Measurements from ENCODE around the gene ACP3.
"Not testable (repeated sequence)": the region's sequence is repeated elsewhere in the genome, so short reads cannot be mapped to it uniquely, and the experiment has no call there.

ACP3 gene, protein sequence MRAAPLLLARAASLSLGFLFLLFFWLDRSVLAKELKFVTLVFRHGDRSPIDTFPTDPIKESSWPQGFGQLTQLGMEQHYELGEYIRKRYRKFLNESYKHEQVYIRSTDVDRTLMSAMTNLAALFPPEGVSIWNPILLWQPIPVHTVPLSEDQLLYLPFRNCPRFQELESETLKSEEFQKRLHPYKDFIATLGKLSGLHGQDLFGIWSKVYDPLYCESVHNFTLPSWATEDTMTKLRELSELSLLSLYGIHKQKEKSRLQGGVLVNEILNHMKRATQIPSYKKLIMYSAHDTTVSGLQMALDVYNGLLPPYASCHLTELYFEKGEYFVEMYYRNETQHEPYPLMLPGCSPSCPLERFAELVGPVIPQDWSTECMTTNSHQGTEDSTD

DNA sequence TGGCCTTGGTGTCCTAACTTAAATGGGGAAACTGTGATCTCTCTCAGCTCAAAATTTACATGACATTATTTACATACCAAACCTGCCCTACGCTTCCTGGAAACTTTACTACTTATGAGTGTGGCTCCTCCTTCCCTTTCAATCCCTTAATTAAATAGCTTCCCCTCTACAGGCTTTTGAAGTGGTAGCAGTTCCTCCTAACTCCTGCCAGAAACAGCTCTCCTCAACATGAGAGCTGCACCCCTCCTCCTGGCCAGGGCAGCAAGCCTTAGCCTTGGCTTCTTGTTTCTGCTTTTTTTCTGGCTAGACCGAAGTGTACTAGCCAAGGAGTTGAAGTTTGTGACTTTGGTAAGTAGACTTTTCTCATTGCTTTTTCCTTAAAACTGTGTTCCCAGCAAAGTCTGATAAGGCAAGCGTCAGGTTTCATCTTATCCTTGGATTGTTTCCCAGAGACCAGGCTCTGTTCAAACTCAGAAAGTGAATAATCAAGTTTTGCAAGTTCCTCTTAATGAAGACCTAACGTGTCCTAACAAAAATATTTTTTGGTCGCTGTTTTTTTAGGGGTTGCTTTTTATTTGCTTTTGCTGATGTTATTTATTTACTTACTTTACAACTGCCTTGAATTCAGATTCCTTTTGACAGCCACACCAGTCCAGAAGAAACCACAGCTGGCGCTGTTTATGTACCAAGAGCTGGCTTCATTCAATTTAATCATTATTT, at the start of gene ACP3:
ACP3 (plus strand) TSS at position 179 of the 720 bp plus-strand sequence; CDS start at position 229, 50 bp downstream.
- DNase-seq = no peak

DNA sequence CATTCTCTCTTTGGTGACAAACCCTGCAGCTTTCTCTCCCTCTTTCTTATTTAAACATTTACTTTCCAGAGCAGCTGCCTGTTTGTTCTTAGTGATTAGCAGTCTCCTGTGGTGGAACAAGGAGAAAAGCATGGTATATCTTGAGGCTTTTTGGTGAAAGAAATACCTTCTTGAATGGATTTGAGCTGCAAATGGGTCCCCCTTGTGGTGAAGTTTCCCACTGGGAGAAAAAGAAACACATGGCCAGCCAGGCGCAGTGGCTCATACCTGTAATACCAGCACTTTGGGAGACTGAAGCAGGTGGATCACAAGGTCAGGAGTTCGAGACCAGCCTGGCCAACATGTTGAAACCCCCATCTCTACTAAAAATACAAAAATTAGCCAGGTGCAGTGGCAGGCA, 48.3 kb upstream of the ACP3 start:
- DNase-seq = no peak

DNA sequence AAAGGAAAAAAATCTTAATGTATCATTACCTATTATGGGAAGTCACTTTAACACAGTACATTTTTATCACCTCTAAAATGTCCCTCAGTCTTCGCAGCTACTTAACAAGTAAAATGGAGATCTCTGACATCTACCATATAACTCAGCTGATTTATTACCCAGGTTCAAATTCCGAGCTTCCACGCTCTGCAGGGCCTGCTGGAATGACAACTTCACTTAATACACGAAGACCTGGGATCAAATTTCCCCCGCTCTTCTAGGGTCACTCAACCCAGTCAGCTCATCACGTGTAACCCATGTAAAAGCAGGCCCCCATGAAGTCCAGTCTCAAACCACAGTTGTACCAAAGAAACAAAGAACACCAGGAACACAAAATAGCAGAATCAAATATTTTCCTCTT, 44.2 kb upstream of the ACP3 start:
- no peak for DNase-seq

DNA sequence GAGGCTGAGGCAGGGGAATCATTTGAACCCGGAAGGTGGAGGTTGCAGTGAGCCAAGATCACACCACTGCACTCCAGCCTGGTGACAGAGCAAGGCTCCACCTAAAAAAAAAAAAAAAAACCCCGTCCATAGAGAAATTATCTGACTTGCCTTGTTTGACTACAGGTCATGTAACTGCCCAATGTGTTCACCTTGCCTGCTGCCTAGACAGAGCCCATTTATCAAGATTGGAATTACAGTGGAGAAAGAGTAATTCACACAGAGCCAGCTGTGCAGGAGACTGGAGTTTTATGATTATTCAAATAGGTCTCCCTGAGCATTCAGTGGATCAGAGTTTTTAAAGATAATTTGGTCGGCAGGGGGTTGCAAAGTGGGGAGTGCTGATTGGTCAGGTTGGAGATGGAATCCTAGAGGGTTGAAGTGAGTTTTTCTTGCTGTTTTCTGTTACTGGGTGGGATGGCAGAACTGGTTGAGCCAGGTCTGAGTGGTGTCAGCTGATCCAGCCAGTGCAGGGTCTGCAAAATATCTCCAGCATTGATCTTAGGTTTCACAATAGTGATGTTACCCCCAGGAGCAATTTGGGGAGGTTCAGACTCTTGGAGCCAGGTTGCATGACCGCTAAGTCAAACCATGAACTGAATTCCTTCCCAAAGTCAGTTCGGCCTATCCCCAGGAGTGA, 40.8 kb upstream of the ACP3 start:
- no peak for DNase-seq

DNA sequence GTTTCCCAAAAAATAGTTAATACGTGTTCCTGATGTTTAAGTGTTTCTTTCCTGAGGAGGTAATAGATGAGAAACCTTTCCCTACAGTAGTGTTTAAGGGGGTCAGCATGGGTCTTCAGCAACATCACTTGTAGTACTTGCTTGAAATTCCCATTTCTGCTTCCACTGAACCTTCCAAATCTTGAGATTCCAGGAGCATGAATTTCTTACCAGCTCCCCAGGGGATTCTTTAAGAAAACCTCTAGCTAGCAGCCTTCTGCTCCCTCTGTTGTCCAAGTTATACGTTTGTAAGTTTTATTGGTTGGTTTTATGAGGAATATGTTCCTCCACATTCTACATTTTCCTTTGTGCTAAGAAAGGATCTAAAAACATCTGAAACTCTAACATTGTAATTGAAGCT, 38.2 kb upstream of the ACP3 start:
- no peak for DNase-seq

DNA sequence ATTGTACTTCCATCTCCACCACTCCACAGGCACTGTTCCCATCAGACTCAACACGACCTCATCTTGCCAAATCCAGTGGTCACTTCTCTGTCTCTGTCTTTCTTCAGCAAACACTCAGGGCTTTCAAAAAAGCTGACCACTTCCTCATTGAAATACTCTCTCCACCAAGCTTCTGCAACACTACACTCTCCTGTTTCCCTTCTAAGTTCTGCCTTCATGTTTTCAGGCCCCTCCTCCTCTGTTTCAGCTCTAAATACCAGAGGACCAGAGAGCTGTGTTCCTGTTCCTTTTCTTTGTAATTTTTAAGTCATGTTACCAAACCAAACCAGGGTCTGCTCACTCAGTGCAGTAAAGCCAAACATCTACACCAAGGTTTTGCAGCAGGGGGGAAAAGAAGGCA, 33.8 kb upstream of the ACP3 start:
- no peak for DNase-seq

DNA sequence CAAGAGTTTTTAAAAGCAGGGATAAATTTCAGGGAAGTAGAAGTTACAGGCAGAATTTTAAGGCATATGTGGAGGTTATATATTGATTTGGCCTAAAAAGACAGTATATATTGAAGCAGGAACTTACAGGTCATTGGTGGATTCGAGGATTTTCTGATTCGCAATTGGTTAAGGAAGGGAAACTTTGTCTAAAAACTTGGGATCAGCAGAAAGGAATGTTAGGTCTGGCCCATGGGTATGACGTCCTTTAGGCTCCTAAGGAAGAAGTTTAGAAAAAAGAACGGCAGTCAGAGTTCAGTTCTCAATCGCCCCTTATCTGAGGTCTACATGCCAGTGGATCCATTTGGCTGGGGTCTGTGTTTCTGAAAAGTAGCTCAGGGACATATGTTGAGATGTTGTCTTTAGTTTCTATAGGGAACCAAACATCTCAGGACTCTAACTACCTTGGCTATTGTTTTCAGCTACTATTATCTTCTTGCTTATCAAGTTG, 33.2 kb upstream of the ACP3 start:
- no peak for DNase-seq

DNA sequence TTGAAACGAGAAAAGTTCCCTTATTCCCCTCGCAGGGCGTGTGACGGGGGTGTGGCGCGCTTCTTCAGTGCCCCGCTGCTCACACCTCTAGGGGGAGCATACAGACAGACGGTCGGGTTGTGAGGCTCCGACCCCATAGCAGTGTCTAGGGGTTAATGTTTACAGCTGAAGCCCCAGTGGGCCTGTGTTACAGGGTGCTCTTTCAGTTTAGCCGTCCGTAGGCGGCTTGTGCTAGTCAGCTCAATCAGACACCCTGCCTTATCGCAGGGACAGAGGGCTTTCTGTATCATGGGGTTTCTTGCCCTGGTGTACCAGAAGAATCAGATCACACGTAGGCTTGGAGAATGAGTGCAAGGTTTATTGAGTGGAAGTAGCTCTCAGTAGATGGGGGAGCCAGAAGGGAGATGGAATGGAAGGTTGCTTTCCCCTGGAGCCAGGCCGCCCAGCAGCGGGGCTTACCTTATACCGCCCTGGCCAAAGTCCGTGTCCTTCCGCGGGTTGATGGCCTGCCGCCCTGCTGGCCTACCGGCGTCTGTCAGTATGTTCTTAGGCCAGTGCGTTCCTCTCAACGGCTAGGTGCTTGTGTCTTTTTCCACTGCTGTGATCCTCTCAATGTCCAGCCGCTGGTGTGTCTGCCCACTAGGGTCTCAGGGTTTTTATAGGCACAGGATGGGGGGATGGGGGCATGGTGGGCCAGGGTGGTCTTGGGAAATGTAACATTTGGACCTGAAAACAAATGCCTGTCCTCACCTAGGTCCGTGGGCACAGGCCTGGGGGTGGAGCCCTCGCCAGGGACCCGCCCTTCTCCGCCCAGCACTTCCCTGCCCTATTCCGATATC, 32.2 kb upstream of the ACP3 start:
- DNase-seq = peak; percentile 6

DNA sequence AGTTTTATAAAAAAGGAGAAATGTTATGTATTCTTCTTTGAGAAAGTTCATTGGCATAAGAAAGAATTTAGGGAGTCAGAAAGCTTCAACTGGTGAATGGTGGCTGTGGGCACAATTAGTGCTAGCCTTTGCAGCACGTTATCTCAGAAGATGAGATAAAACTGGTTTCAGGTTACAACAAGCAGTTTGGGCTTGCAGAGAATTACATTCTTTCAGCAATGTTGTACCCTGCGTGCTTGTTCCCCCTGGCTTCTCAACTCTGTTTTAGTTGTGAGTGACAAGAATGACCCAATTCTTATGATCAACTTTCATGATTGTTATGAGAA, 31.6 kb upstream of the ACP3 start:
- DNase-seq = peak; percentile 60

DNA sequence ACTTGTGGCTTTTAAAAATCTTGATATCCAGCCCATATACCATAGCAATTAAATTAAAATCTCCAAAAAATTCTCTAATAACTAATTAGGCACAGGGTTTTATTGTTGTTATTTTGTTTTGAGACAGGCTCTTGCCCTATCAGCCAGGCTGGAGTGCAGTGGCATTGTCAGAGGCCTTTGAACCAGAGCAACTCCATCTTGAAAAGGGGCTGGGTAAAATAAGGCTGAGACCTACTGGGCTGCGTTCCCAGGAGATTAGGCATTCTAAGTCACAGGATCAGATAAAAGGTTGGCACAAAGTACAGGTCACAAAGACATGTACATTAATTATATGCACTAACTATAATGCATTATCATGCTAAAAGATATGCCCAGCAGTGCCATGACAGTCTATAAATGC, 31.2 kb upstream of the ACP3 start:
- DNase-seq = no peak

DNA sequence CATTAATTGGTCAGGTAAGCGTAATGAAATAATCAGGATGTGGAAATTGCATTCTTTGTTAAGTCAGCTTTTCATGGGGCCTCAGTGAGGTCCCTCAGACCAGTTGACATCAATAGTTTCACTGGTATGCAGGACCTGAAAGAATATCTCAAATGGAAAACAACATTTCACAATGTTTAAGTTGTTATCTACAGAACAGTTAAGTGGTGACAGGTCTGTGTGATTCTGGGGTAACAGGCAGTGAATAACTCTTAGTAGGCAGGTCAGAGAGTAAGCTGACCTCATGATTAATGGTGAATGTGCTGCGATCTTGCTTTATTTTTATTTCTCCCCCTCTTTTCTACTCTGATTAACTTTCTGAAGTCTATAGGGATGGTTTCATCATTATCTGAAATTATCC, 28.9 kb upstream of the ACP3 start:
- DNase-seq = no peak

DNA sequence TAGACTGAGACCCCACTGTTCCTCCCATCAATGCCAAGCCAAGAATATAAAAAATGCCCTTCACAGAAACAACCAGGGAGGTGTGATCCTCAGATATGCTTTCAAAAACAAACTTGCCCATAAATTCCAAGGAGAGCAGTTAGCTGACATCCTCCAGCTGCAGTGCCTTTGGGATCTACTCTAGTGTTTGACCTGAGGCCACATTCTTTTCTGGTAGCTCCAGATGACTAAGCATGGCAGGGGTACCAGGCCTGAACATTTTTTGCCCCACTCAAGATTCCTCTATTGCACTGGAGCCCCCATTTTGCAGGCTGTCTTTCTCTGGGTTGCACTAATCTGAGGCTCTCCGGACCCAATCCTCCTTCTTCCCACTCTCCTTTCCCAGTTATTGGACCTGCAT, 27.9 kb upstream of the ACP3 start:
- DNase-seq = no peak

DNA sequence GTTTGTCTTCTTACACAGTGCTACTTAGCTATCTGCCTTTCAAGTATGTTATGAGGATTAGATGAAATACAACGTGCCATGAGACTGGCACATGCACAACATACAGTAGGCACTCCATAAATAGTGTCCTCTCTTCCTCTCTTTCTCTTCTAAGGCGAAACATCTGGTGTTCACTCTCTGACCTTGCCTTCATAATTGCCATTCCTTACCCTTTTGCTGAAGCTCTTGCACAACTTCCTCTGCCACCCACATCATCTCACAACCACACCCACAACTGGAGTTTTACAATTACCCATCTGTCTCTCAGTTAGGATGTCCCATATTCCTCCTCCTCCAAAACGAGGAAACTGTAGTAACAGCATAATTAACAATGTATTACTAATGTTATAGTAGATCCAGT, 26.4 kb upstream of the ACP3 start:
- no peak for DNase-seq

DNA sequence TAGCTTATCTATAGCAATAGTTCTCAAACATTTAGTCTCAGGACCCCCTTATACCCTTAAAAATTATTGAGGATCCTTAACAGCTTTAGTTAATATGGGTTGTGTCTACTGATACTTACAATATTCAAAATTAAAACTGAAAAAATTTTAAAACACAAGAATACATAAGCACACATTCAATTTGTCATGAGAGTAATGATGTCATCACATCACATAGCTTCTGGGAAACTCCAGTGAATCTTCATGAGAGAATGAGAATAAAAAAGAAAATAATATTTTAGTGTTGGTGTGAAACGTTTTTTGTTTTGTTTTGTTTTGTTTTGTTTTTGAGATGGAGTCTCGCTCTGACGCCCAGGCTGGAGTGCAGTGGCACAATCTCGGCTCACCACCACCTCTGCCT, 25.2 kb upstream of the ACP3 start:
- no peak for DNase-seq

DNA sequence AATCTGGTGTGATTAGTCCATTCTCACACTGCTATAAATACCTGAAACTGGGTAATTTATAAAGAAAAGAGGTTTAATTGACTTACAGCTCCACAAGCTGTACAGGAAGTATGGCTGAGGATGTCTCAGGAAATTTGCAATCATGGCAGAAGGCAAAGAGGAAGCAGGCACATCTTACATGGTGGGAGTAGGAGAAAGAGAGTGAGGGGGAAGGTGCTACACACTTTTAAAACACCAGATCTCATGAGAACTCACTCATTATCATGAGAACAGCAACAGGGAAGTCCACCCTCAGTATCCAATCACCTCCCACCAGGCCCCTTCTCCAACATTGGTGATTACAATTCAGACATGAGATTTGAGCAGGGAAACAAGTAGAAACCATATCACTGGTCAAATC, 24.0 kb upstream of the ACP3 start:
- no peak for DNase-seq

DNA sequence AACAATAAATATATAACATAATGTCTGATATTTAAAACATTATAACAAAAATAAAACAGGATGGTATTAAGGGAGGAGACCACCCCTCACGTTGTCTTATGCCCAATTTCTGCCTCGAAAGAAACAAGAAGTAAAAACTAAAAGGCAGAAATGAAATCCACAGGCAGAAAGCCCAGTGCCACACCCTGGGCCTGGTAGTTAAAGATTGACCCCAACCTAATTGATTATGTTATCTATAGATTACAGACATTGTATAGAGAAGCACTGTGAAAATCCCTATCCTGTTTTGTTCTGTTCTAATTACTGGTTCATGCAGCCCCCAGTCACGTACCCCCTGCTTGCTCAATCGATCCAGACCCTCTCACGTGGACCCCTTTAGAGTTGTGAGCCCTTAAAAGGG, 22.3 kb upstream of the ACP3 start:
- DNase-seq = no peak

DNA sequence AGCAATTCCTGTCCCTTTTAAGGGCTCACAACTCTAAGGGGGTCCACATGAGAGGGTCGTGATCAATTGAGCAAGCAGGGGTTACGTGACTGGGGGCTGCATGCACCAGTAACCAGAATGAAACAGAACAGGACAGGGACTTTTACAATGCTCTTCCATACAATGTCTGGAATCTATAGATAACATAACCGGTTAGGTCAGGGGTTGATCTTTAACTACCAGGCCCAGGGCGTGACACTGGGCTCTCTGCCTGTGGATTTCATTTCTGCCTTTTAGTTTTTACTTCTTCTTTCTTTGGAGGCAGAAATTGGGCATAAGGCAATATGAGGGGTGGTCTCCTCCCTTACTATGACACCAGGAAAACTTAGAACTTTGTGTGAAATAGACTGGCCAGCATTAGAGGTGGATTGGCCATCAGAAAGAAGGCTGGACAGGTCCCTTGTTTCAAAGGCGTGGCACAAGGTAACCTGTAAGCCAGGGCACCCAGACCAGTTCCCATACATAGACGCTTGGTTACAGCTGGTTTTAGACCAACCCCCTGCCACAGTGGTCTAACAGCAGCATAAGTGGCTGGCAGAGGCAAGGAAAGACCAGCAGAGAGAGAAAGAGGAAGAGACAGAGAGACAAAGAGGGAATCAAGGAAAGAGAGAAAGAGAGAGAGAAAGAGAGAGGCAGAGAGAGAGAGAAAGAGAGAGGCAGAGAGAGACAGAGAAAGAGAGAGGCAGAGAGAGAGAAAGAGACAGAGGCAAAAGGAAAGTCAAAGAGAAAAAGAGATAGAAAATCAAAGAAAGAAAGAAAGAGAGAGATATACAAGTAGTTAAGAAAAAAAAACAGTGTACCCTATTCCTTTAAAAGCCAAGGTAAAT, 13.6 kb upstream of the ACP3 start:
- DNase-seq = not testable (repeated sequence)

DNA sequence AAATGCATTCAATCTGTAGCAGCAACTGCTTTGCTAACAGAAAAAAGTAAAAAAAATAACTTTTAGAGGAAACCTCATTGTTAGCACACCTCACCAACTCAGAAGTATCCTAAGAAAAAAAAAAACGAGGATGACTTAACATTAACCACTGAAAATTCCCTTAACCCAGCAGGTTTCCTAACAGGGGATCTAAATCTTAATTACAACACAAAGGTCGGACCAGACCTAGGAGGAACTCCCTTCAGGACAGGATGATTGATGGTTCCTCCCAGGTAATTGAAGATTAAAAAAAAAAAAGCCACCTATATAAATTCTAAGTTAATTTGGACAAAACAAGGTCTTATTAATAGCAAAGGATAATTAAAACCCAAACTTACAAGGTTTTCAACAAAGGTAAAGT, 12.9 kb upstream of the ACP3 start:
- DNase-seq = not testable (repeated sequence)

DNA sequence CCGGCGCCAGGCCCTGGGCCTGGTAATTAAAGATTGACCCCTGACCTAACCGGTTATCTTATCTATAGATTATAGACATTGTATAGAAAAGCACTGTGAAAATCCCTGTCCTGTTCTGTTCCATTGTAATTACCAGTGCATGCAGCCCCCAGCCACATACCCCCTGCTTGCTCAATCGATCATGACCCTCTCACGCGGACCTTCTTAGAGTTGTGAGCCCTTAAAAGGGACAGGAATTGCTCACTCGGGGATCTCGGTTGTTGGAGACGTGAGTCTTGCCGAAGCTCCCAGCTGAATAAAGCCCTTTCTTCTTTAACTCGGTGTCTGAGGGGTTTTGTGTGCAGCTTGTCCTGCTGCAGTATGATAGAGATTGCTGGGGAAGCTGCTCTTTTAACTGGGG, 7.2 kb upstream of the ACP3 start:
- peak; percentile 13 for DNase-seq

DNA sequence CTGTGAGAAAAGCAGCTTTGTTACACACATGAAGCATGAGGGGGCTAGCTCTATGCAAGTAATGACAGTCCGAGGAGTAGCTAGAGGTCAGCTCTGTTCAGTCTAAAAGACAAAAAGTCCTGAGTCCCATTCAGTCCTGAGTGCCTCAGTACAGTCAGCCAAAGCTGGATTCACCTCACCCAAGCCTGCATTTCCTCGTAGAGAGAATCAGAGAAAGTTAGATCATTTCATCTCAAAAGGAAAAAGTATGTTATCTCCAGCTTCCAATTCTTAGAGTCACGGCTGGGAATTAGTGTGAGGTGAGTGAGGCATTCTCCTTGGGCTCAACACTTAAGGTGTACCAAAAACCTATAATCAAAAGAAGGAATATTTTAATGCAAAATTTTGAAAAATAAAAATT, 5.9 kb upstream of the ACP3 start:
- no peak for DNase-seq

DNA sequence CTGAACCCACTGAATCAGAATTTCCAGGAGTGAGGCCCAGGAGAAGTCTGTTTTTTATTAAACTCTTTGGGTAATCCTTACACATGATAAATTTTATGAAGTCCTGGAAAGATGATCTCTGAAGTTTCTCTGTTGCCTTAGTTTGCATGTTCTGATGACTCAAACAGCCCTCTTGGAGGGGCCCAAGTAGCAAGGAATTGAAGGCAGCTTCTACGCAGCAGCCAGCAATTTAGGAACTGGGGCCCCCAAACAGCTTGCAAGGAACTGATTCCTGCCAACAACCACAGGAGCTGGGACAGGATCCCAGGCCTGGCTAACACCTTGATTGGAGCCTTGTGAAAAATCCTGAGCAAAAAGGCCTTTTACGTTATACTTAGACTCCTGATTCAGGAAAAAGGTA, 5.4 kb upstream of the ACP3 start:
- DNase-seq = no peak

DNA sequence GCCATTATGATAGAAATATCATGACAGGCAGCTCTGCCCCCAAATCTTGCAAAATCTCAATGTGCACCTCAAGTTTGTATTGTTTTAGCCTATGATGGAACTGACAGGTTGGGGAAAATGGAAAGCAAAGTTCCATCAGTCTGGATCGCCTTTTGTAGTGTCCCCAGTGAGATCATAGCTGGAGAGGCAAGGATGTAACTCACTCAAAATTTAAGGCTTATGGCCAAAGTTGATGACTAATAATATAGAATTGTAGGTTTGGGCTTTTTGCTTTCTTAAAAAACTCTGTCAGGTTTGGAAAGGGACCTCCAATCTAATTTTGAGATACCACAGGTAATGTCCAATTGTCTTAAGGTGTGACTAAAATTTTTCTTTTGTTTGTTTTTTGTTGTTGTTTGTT, 1.4 kb upstream of the ACP3 start:
- DNase-seq = no peak
